Neural cell (in vitro differentiated cells): ENCODE measurements around the gene NREP. TPM values are rescaled to one million over a fixed set of nuclear protein-coding genes. Genes with fewer than 3 reads are reported as not detected.

Source experiments
- H2AFZ ChIP-seq: fragments of 200-600, 300-800 bp; sonication (generic), shearing (Covaris generic); 2 replicates; pipeline ENCODE4 v1.6.0; 2014; ENCODE audit warnings: low read depth, mild to moderate bottlenecking, antibody characterized with exemption, low read length, moderate library complexity
- H3F3A ChIP-seq: fragments of 200-600 bp; shearing (Covaris generic); 2 replicates; pipeline ENCODE4 v1.6.1; 2016; ENCODE audit warnings: mild to moderate bottlenecking, moderate library complexity, mixed read lengths, antibody characterized with exemption, low read length; ENCODE audit not compliant: insufficient read depth, poor library complexity, severe bottlenecking
- H3K27ac ChIP-seq: fragments of 200-600, 300-800 bp; sonication (generic), shearing (Covaris generic); 2 replicates; pipeline ENCODE4 v1.5.1; 2014; ENCODE audit warnings: mild to moderate bottlenecking, low read length, moderate library complexity
- H3K27me3 ChIP-seq: fragments of 300-800, 200-600 bp; sonication (generic), shearing (Covaris generic); 2 replicates; pipeline ENCODE4 v1.6.0; 2014; ENCODE audit warnings: mild to moderate bottlenecking, low read depth, low read length, moderate library complexity; ENCODE audit not compliant: insufficient read depth
- H3K36me3 ChIP-seq: fragments of 300-800, 200-600 bp; sonication (generic), shearing (Covaris generic); 2 replicates; pipeline ENCODE4 v1.5.1; 2014; ENCODE audit warnings: mild to moderate bottlenecking, antibody characterized with exemption, low read length, moderate library complexity; ENCODE audit not compliant: insufficient read depth
- H3K4me2 ChIP-seq: fragments of 300-800, 200-600 bp; sonication (generic), shearing (Covaris generic); 2 replicates; pipeline ENCODE4 v1.6.0; 2014; ENCODE audit warnings: mild to moderate bottlenecking, low read length
- H3K4me3 ChIP-seq: fragments of 300-800, 200-600 bp; sonication (generic), shearing (Covaris generic); 2 replicates; pipeline ENCODE4 v1.5.1; 2014; ENCODE audit warnings: mild to moderate bottlenecking, low read length, moderate library complexity
- H3K79me2 ChIP-seq: fragments of 200-600 bp; shearing (Covaris generic); replicated peaks from 2 replicates; pipeline ENCODE4 v1.6.0; 2014; ENCODE audit warnings: mild to moderate bottlenecking, low read length, moderate library complexity; ENCODE audit not compliant: insufficient read depth
- H3K9ac ChIP-seq: fragments of 300-800, 200-600 bp; sonication (generic), shearing (Covaris generic); 2 replicates; pipeline ENCODE4 v1.6.1; 2016; ENCODE audit warnings: mild to moderate bottlenecking, low read length, mixed read lengths
- H3K9me2 ChIP-seq: fragments of 200-600 bp; shearing (Covaris generic); 2 replicates; pipeline ENCODE4 v1.6.1; 2016; ENCODE audit warnings: mild to moderate bottlenecking, low read length, mixed read lengths; ENCODE audit not compliant: insufficient read depth
- H3K9me3 ChIP-seq: fragments of 200-600, 300-800 bp; sonication (generic), shearing (Covaris generic); 2 replicates; pipeline ENCODE4 v1.6.1; 2016; ENCODE audit warnings: mild to moderate bottlenecking, mixed run types, low read length, moderate library complexity, mixed read lengths
- H4K20me1 ChIP-seq: fragments of 200-600 bp; shearing (Covaris generic); 2 replicates; pipeline ENCODE4 v1.6.1; 2016; ENCODE audit warnings: mild to moderate bottlenecking, mixed run types; ENCODE audit not compliant: insufficient read depth
- CTCF ChIP-seq: fragments of 450-650 bp; IDR thresholded peaks from 2 replicates; pipeline ENCODE4 v1.5.1; 2014; ENCODE audit warnings: antibody characterized with exemption, mild to moderate bottlenecking, moderate library complexity; ENCODE audit not compliant: poor library complexity, severe bottlenecking
- EP300 ChIP-seq: fragments of 450-650 bp; conservative IDR thresholded peaks from 2 replicates; pipeline ENCODE4 v1.6.1; 2014; ENCODE audit warnings: antibody characterized with exemption, mild to moderate bottlenecking, moderate library complexity; ENCODE audit not compliant: poor library complexity, severe bottlenecking
- EZH2 ChIP-seq: fragments of 200-600, 300-800 bp; shearing (Covaris generic), sonication (generic); IDR thresholded peaks from 2 replicates; pipeline ENCODE4 v1.6.1; 2014; ENCODE audit warnings: antibody characterized with exemption, low read length, borderline replicate concordance, mild to moderate bottlenecking; ENCODE audit not compliant: insufficient read depth, poor library complexity, severe bottlenecking
- MXI1 ChIP-seq: fragments of 450-650 bp; conservative IDR thresholded peaks from 2 replicates; pipeline ENCODE4 v1.6.1; 2014; ENCODE audit warnings: antibody characterized with exemption, mild to moderate bottlenecking; ENCODE audit not compliant: poor library complexity, severe bottlenecking
- POLR2AphosphoS5 ChIP-seq: IDR thresholded peaks from 2 replicates; pipeline ENCODE4 v1.6.1; 2012
- RAD21 ChIP-seq: fragments of 450-650 bp; conservative IDR thresholded peaks from 2 replicates; pipeline ENCODE4 v1.6.1; 2014; ENCODE audit warnings: antibody characterized with exemption, mild to moderate bottlenecking, moderate library complexity
- SMC3 ChIP-seq: fragments of 450-650 bp; conservative IDR thresholded peaks from 2 replicates; pipeline ENCODE4 v1.6.1; 2014; ENCODE audit warnings: antibody characterized with exemption, mild to moderate bottlenecking, moderate library complexity; ENCODE audit not compliant: poor library complexity
- TAF1 ChIP-seq: IDR thresholded peaks from 2 replicates; pipeline ENCODE4 v1.6.1; 2012; ENCODE audit warnings: low read depth
- polyA plus RNA-seq: library from polyadenylated mRNA; depleted of rRNA; stranded (reverse); fragments of >200 nt; gene quantifications from 2 replicates; pipeline ENCODE4 v1.2.3, GENCODE V29; 2014
- TF ChIP-seq, protein P1 (sequence below): IDR thresholded peaks from 2 replicates; pipeline ENCODE4 v1.6.1; 2012; ENCODE audit warnings: borderline replicate concordance

The NREP gene
- polyA plus RNA-seq, 1 donor from 2014 or later = 3,807 TPM

DNA sequence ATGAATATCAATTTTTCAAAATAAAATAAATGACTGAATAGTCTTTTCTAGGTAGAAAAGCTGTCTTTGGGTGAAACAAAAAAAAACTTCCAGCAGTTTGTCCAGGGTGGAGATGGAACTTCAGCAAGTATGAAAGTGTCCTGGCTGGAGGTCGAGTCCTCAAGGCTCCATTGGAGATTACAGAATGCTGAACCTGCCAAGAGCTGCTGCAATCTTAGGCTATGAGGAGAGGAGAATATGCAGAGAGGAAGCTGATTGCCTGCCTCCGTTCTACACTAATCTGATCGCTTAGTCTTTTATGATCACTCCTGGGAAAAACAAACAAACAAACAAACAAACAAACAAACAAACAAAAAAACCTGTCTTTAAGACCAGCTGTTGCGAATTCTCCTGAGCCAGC is 50.6 kb downstream of the NREP start:
- Histone ChIP-seq H3F3A (no peaks in the 10 kb centered on the region), H3K36me3 (no peaks in the 10 kb centered on the region), H3K4me3 (no peak overlapping the region), H3K79me2 (no peaks in the 10 kb centered on the region), H3K9me2 (no peaks in the 10 kb centered on the region), H3K4me2 (no peak overlapping the region), H2AFZ (no peak overlapping the region), H3K27ac (no peak overlapping the region), H4K20me1 (no peaks in the 10 kb centered on the region), H3K27me3 (no peaks in the 10 kb centered on the region), H3K9ac (no peak overlapping the region), H3K9me3 (no peaks in the 10 kb centered on the region)
- TF ChIP-seq EP300 (no peak), POLR2AphosphoS5 (no peak), CTCF (no peak), MXI1 (no peak), TAF1 (no peak)

DNA sequence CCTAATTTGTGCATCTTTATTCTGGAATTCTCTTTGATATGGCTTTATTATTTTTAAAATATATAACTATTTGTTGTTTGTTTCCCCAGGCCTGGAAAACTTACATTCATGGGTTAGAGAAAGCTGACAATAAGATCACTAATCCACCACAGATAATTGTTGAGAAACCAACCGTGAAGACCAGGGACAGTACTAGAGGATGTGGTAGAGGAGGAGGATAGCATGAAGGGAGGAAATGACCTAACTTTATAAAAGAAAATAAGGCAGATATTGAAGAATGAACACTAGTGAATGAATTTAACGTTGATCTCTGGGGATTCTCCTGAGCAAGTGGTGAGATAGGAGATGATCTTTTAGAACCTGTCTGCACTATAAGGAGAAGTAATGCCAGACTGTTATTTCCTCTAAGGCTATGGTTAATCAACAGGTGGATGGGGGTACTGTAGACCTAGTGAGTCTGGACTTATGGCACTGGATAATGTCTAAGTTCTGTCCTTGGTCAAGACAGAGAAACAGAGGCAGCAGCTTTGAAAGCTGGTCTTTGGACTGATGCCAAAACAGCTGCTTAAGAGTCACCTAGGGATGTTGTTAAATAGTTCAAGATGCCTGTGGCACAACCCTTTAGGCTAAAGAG is 52.4 kb downstream of the NREP start:
- no peaks in the 10 kb centered on the region for H3K36me3 ChIP-seq
- H3F3A ChIP-seq = no peaks in the 10 kb centered on the region
- H4K20me1 ChIP-seq = no peaks in the 10 kb centered on the region
- H3K9me3 ChIP-seq = no peaks in the 10 kb centered on the region
- H3K9ac ChIP-seq = no peak overlapping the region
- no peak overlapping the region for H3K27ac ChIP-seq
- no peak overlapping the region for H3K4me3 ChIP-seq
- no peaks in the 10 kb centered on the region for H3K79me2 ChIP-seq
- H3K9me2 ChIP-seq = no peaks in the 10 kb centered on the region
- H3K4me2 ChIP-seq = no peak overlapping the region
- no peaks in the 10 kb centered on the region for H3K27me3 ChIP-seq
- TF ChIP-seq POLR2AphosphoS5 (no peak), MXI1 (no peak), TAF1 (no peak)
- H2AFZ ChIP-seq = no peak overlapping the region

GRCh38 chr5:111703662-111704061 is 53.3 kb downstream of the NREP start:
- no peaks in the 10 kb centered on the region for H3K79me2 ChIP-seq
- no peak for TF ChIP-seq EP300

GRCh38 chr5:111699976-111700375 is 57.0 kb downstream of the NREP start:
- no peak overlapping the region for H3K4me2 ChIP-seq
- H3K27me3 ChIP-seq = no peaks in the 10 kb centered on the region
- H3K4me3 ChIP-seq = no peak overlapping the region
- TF ChIP-seq CTCF (no peak), MXI1 (no peak), POLR2AphosphoS5 (no peak), RAD21 (no peak), TAF1 (no peak), EP300 (no peak), EZH2 (no peak), SMC3 (no peak)
- TF ChIP-seq, protein P1, sequence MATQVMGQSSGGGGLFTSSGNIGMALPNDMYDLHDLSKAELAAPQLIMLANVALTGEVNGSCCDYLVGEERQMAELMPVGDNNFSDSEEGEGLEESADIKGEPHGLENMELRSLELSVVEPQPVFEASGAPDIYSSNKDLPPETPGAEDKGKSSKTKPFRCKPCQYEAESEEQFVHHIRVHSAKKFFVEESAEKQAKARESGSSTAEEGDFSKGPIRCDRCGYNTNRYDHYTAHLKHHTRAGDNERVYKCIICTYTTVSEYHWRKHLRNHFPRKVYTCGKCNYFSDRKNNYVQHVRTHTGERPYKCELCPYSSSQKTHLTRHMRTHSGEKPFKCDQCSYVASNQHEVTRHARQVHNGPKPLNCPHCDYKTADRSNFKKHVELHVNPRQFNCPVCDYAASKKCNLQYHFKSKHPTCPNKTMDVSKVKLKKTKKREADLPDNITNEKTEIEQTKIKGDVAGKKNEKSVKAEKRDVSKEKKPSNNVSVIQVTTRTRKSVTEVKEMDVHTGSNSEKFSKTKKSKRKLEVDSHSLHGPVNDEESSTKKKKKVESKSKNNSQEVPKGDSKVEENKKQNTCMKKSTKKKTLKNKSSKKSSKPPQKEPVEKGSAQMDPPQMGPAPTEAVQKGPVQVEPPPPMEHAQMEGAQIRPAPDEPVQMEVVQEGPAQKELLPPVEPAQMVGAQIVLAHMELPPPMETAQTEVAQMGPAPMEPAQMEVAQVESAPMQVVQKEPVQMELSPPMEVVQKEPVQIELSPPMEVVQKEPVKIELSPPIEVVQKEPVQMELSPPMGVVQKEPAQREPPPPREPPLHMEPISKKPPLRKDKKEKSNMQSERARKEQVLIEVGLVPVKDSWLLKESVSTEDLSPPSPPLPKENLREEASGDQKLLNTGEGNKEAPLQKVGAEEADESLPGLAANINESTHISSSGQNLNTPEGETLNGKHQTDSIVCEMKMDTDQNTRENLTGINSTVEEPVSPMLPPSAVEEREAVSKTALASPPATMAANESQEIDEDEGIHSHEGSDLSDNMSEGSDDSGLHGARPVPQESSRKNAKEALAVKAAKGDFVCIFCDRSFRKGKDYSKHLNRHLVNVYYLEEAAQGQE = no peak
- H3K27ac ChIP-seq = no peak overlapping the region
- no peaks in the 10 kb centered on the region for H3K9me3 ChIP-seq
- H3K9me2 ChIP-seq = no peaks in the 10 kb centered on the region
- no peaks in the 10 kb centered on the region for H3F3A ChIP-seq
- H3K36me3 ChIP-seq = no peaks in the 10 kb centered on the region
- no peaks in the 10 kb centered on the region for H3K79me2 ChIP-seq
- H2AFZ ChIP-seq = no peak overlapping the region
- no peak overlapping the region for H3K9ac ChIP-seq
- H4K20me1 ChIP-seq = no peaks in the 10 kb centered on the region

More at GRCh38 chr5:111703662-111704061, 53.3 kb downstream of the NREP start:
- Histone ChIP-seq H3K4me3 (no peak overlapping the region), H3K9me2 (no peaks in the 10 kb centered on the region), H3K27ac (no peak overlapping the region), H3K4me2 (no peak overlapping the region), H3F3A (no peaks in the 10 kb centered on the region), H3K9me3 (no peaks in the 10 kb centered on the region), H2AFZ (no peak overlapping the region), H3K27me3 (no peaks in the 10 kb centered on the region), H3K36me3 (no peaks in the 10 kb centered on the region), H3K9ac (no peak overlapping the region), H4K20me1 (no peaks in the 10 kb centered on the region)
